ENCODE measurements around the gene C1orf21. TPM values are rescaled to one million over a fixed set of nuclear protein-coding genes. Genes with fewer than 3 reads are reported as not detected.

The C1orf21 gene
- total RNA-seq, 1 donor from 2014 or later = 31.8 TPM

DNA sequence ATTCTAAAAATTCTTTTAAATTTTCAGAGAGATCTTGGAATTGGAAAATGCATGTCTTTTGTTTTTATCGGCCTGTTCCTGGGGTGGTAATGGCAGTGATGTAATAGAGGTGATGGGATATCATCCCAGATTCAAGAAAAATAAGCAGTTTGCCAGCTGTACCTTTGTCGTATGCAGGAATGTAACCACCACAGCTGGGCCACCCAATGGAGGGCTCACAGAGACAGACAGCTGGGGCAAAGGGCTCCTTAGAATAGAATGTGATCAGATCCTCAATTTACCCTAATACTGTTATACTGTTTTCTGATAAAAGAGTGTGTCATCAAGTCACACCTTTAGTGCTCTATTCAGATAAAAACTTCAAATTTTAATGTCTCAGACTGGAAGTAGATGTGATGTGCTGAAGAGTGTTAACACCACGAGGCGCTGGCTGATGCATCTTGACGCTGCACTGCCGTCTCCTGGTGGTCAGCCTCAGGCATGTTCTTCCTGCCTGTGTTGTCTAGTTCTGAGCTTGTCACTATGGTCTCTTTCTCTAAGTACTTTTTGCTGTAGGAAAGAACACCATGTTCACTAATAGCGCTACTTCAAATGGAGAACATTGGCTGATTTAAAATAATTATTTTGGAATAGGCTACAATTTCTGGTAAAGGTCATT is 78.8 kb downstream of the C1orf21 start:
- H3K9me3 Mint-ChIP-seq (ENCODE audit: unreplicated experiment) = no peaks in the 10 kb centered on the region
- no peak overlapping the region for H3K4me3 Mint-ChIP-seq (ENCODE audit: unreplicated experiment)
- DNase-seq (ENCODE audit: extremely low spot score, unreplicated experiment) = no peak
- no peaks in the 10 kb centered on the region for H3K27me3 Mint-ChIP-seq (ENCODE audit: unreplicated experiment)
- H3K36me3 Mint-ChIP-seq (ENCODE audit: unreplicated experiment) = peaks cover 2% of the 10 kb centered on the region
- peaks cover 4% of the 10 kb centered on the region for H3K4me1 Mint-ChIP-seq (ENCODE audit: unreplicated experiment)
- TF ChIP-seq, protein P1, sequence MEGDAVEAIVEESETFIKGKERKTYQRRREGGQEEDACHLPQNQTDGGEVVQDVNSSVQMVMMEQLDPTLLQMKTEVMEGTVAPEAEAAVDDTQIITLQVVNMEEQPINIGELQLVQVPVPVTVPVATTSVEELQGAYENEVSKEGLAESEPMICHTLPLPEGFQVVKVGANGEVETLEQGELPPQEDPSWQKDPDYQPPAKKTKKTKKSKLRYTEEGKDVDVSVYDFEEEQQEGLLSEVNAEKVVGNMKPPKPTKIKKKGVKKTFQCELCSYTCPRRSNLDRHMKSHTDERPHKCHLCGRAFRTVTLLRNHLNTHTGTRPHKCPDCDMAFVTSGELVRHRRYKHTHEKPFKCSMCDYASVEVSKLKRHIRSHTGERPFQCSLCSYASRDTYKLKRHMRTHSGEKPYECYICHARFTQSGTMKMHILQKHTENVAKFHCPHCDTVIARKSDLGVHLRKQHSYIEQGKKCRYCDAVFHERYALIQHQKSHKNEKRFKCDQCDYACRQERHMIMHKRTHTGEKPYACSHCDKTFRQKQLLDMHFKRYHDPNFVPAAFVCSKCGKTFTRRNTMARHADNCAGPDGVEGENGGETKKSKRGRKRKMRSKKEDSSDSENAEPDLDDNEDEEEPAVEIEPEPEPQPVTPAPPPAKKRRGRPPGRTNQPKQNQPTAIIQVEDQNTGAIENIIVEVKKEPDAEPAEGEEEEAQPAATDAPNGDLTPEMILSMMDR (IDR thresholded peaks at IDR 0.05) = peak; percentile 17
- no peak overlapping the region for H3K27ac Mint-ChIP-seq (ENCODE audit: unreplicated experiment)

DNA sequence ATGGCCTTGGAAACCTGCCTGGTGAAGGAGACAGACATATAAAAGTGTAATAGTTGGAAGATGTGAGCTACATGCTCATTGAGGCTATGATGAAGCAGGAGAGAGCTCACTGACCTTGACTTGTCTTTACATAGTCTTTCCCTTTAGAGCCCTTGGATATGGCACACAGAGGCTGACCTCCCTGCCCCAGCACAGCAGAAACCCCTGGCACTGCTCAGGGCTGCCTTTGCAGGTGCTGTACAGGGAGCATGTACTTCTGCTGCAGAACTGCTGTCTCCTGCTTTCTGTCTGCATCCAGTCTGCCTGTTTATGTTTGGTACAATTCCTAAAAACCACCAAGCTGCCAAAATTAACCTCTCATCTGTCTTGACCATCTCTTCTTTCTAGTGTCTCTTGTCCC is 80.5 kb downstream of the C1orf21 start:
- no peak overlapping the region for H3K4me3 Mint-ChIP-seq (ENCODE audit: unreplicated experiment)
- no peak overlapping the region for H3K27ac Mint-ChIP-seq (ENCODE audit: unreplicated experiment)
- peaks cover 5% of the 10 kb centered on the region for H3K9me3 Mint-ChIP-seq (ENCODE audit: unreplicated experiment)
- TF ChIP-seq, protein P1 (IDR thresholded peaks at IDR 0.05) = no peak
- H3K36me3 Mint-ChIP-seq (ENCODE audit: unreplicated experiment) = peaks cover 2% of the 10 kb centered on the region
- H3K4me1 Mint-ChIP-seq (ENCODE audit: unreplicated experiment) = peaks cover 2% of the 10 kb centered on the region
- no peak for DNase-seq (ENCODE audit: extremely low spot score, unreplicated experiment)
- H3K27me3 Mint-ChIP-seq (ENCODE audit: unreplicated experiment) = no peaks in the 10 kb centered on the region

DNA sequence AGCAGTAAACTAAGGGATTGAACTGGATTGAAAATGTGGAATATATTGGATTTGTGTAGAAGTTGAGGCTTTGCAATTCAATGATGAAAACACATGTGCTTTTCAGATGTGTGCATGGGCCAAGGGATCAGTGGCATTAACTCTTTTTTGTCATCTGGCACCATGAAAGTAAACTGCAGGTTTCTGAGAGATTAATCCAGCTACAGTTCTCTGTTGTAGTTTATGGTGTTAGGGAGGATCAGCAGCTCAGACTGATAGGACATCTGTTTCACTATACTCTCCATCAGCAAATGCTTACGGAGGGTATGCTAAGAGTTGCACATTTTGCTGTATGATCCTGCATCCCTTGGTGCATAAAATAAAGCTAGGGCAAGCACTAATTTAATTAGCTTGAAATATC is 82.6 kb downstream of the C1orf21 start:
- H3K36me3 Mint-ChIP-seq (ENCODE audit: unreplicated experiment) = peaks cover 5% of the 10 kb centered on the region

DNA sequence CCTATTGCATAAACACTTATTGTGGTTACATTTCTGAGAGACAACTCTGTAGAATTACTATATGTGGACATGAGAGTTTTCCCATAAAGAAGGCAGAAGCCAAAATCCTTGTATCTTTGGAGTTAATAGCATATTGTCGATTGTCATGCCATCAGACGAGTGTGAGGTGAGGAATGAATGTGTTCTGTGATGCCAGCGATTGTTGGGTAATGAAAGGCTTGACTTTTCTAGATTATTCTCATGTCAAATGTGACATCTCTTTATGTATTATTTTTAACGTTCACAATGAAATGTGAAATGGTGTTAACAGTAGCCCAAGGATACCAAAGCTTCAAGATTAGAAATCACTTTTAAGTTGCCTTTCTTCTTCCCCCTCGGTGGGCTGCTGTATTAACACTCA is 84.9 kb downstream of the C1orf21 start:
- Mint-ChIP-seq H3K27ac (ENCODE audit: unreplicated experiment) (no peak overlapping the region), H3K9me3 (ENCODE audit: unreplicated experiment) (peaks cover 17% of the 10 kb centered on the region), H3K27me3 (ENCODE audit: unreplicated experiment) (no peaks in the 10 kb centered on the region), H3K36me3 (ENCODE audit: unreplicated experiment) (peaks cover 18% of the 10 kb centered on the region), H3K4me1 (ENCODE audit: unreplicated experiment) (peaks cover 2% of the 10 kb centered on the region), H3K4me3 (ENCODE audit: unreplicated experiment) (no peak overlapping the region)
- DNase-seq (ENCODE audit: extremely low spot score, unreplicated experiment) = no peak
- TF ChIP-seq, protein P1 (IDR thresholded peaks at IDR 0.05) = no peak

More for the DNA sequence above, 82.6 kb downstream of the C1orf21 start:
- no peak for DNase-seq (ENCODE audit: extremely low spot score, unreplicated experiment)
- Mint-ChIP-seq H3K4me3 (ENCODE audit: unreplicated experiment) (no peak overlapping the region), H3K9me3 (ENCODE audit: unreplicated experiment) (peaks cover 12% of the 10 kb centered on the region), H3K27me3 (ENCODE audit: unreplicated experiment) (no peaks in the 10 kb centered on the region), H3K27ac (ENCODE audit: unreplicated experiment) (no peak overlapping the region), H3K4me1 (ENCODE audit: unreplicated experiment) (peaks cover 2% of the 10 kb centered on the region)
- TF ChIP-seq, protein P1 (IDR thresholded peaks at IDR 0.05) = no peak

DNA sequence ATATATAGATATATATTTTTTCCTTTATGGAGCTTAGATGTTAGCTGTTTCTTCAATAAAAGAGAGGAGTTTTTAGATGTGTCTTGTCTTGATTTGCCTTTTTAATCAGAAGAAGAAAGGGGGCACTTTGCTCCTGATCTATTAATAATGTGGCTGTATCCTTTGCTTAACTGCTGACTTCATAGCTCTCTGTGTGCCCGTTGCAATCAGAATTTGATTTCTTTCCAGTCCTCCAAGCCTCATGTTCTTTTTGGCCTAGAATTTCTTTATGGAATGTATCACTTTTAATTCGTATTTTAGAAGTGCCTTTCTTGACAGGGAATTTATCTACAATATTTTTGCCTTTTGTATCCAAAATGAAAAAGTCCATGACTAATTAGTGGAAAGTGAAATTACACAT is 85.3 kb downstream of the C1orf21 start:
- DNase-seq (ENCODE audit: extremely low spot score, unreplicated experiment) = no peak
- TF ChIP-seq, protein P1 (IDR thresholded peaks at IDR 0.05) = no peak
- H3K9me3 Mint-ChIP-seq (ENCODE audit: unreplicated experiment) = peaks cover 17% of the 10 kb centered on the region
- H3K27ac Mint-ChIP-seq (ENCODE audit: unreplicated experiment) = no peak overlapping the region
- H3K4me3 Mint-ChIP-seq (ENCODE audit: unreplicated experiment) = no peak overlapping the region
- peaks cover 18% of the 10 kb centered on the region for H3K36me3 Mint-ChIP-seq (ENCODE audit: unreplicated experiment)
- no peaks in the 10 kb centered on the region for H3K27me3 Mint-ChIP-seq (ENCODE audit: unreplicated experiment)
- H3K4me1 Mint-ChIP-seq (ENCODE audit: unreplicated experiment) = peaks cover 2% of the 10 kb centered on the region
